HCT116 (cell line): ENCODE measurements around the gene PRB2. TPM values are rescaled to one million over a fixed set of nuclear protein-coding genes. Genes with fewer than 3 reads are reported as not detected.
"Not testable (repeated sequence)": the region's sequence is repeated elsewhere in the genome, so short reads cannot be mapped to it uniquely, and the experiment has no call there.

Experiments
- ATAC-seq: fragments of 200-7000 bp; cut with Tn5 transposase; 2 replicates; pipeline ENCODE4 v1.9.1; 2020; ENCODE audit warnings: mild to moderate bottlenecking, moderate library complexity
- BruUV-seq: library from RNA; stranded (reverse); fragments of 400-500 nt; replicated peaks from 2 replicates; lab custom pipeline; 2021; lab: Mats Ljungman, UMichigan
- CTCF ChIA-PET: fragments of 300-600 bp; sonication (Branson Sonifier 250); formaldehyde crosslinking; loops from one replicate; lab custom pipeline; 2021; ENCODE audit warnings: antibody characterized with exemption; lab: Charles Lee
- POLR2A ChIA-PET: fragments of 300-600, 350-600 bp; sonication (Branson Sonifier 250); formaldehyde crosslinking; loops from one replicate; lab custom pipeline; 2021; ENCODE audit warnings: antibody characterized with exemption; lab: Charles Lee
- RAD21 ChIA-PET, 2 experiments: fragments of 300-600 bp; sonication (Branson Sonifier 250); formaldehyde crosslinking; loops; one replicate each; lab custom pipeline; 2023; ENCODE audit warnings: low total read pairs in 2 of 2; ENCODE audit not compliant: uncharacterized antibody in 2 of 2, unreplicated experiment in 2 of 2, low non-redundant PET in 1 of 2; lab: Charles Lee
- DNase-seq: peaks from one replicate; pipeline ENCODE4 v3.0.0-alpha.2; 2010; ENCODE audit warnings: low read depth, low spot score
- H2AFZ ChIP-seq: fragments of 200-600 bp; shearing (Covaris generic), sonication (generic); 2 replicates; pipeline ENCODE4 v1.6.1; 2017; ENCODE audit warnings: low read depth, mixed run types, mixed read lengths, antibody characterized with exemption, low read length; ENCODE audit not compliant: poor library complexity, severe bottlenecking
- H3K27ac ChIP-seq: 2 replicates; pipeline ENCODE4 v1.5.1; 2012; ENCODE audit warnings: low read depth, low read length
- H3K27me3 ChIP-seq: fragments of 200-600 bp; sonication (generic); 2 replicates; pipeline ENCODE4 v1.6.1; 2016; ENCODE audit warnings: mixed run types, low read length, mixed read lengths; ENCODE audit not compliant: insufficient read depth
- H3K36me3 ChIP-seq, 2 experiments: fragments of 200-500 bp in 1 of 2; fragments of 200-600 bp in 1 of 2; sonication (Bioruptor generic) in 1 of 2; sonication (generic) in 1 of 2; 2 replicates each; pipeline versions ENCODE4 v1.5.1 to v1.6.1; 2014 to 2016; ENCODE audit warnings: low read length in 2 of 2, inconsistent platforms in 1 of 2, mixed read lengths in 1 of 2, mixed run types in 1 of 2; ENCODE audit not compliant: insufficient read depth in 2 of 2, control insufficient read depth in 1 of 2
- H3K4me1 ChIP-seq, 2 experiments: fragments of 200-600 bp in 1 of 2; sonication (generic) in 1 of 2; 2 replicates each; pipeline versions ENCODE4 v1.5.1 to v1.6.1; 2012 to 2017; ENCODE audit warnings: low read length in 2 of 2, inconsistent platforms in 1 of 2, mild to moderate bottlenecking in 1 of 2, mixed read lengths in 1 of 2, mixed run types in 1 of 2, moderate library complexity in 1 of 2; ENCODE audit not compliant: insufficient read depth in 2 of 2, control insufficient read depth in 1 of 2
- H3K4me2 ChIP-seq: fragments of 200-600 bp; sonication (generic); 2 replicates; pipeline ENCODE4 v1.6.1; 2017; ENCODE audit warnings: mixed run types, low read length, mixed read lengths
- H3K4me3 ChIP-seq, 2 experiments: fragments of 200-600 bp in 1 of 2; sonication (generic) in 1 of 2; replicated peaks in 1 of 2; 2 replicates each; pipeline ENCODE4 v1.5.1; 2011 to 2016; ENCODE audit warnings: low read length in 2 of 2, control low read depth in 1 of 2, low read depth in 1 of 2, mild to moderate bottlenecking in 1 of 2, mixed read lengths in 1 of 2, mixed run types in 1 of 2
- H3K79me2 ChIP-seq: fragments of 200-600 bp; sonication (generic); 2 replicates; pipeline ENCODE4 v1.6.1; 2017; ENCODE audit warnings: mild to moderate bottlenecking, mixed run types, low read length, moderate library complexity, mixed read lengths; ENCODE audit not compliant: insufficient read depth
- H3K9ac ChIP-seq: fragments of 200-600 bp; sonication (generic); 2 replicates; pipeline ENCODE4 v1.6.1; 2016; ENCODE audit warnings: low read length, mixed read lengths
- H3K9me2 ChIP-seq: fragments of 200-600 bp; sonication (generic), shearing (Covaris generic); 2 replicates; pipeline ENCODE4 v1.6.1; 2017; ENCODE audit warnings: mixed run types, mild to moderate bottlenecking, moderate library complexity; ENCODE audit not compliant: insufficient read depth
- H3K9me3 ChIP-seq, 2 experiments: fragments of 200-500 bp in 1 of 2; fragments of 200-600 bp in 1 of 2; sonication (Bioruptor generic) in 1 of 2; sonication (generic) in 1 of 2; 2 replicates each; pipeline ENCODE4 v1.6.1; 2014 to 2017; ENCODE audit warnings: low read length in 2 of 2, mixed read lengths in 2 of 2, inconsistent platforms in 1 of 2, low read depth in 1 of 2, mild to moderate bottlenecking in 1 of 2, mixed run types in 1 of 2, moderate library complexity in 1 of 2; ENCODE audit not compliant: control insufficient read depth in 1 of 2, insufficient read depth in 1 of 2
- H4K20me1 ChIP-seq: fragments of 200-600 bp; sonication (generic), shearing (Covaris generic); 2 replicates; pipeline ENCODE4 v1.6.1; 2017; ENCODE audit warnings: mixed run types, mild to moderate bottlenecking, moderate library complexity; ENCODE audit not compliant: insufficient read depth
- EZH2 ChIP-seq: fragments of 200-600 bp; sonication (generic); IDR thresholded peaks from 2 replicates; pipeline ENCODE4 v1.6.1; 2017; ENCODE audit warnings: antibody characterized with exemption, mixed run types
- FOSL1 ChIP-seq: IDR thresholded peaks from 2 replicates; pipeline ENCODE4 v1.6.1; 2012; ENCODE audit warnings: low read depth
- JUND ChIP-seq: IDR thresholded peaks from 2 replicates; pipeline ENCODE4 v1.6.1; 2012
- RAD21 ChIP-seq: IDR thresholded peaks from 2 replicates; pipeline ENCODE4 v1.6.1; 2012; ENCODE audit warnings: low read depth, mild to moderate bottlenecking
- SP1 ChIP-seq: IDR thresholded peaks from 2 replicates; pipeline ENCODE4 v1.6.1; 2012; ENCODE audit warnings: low read depth
- intact Hi-C: fragments of 100-400 bp; cut with micrococcal nuclease; formaldehyde crosslinking; loops from 2 replicates; pipeline ENCODE4 v1.10.0; 2022
- total RNA-seq: library from RNA; stranded (reverse); gene quantifications from one replicate; pipeline ENCODE4 v1.2.1, GENCODE V29; 2021; ENCODE audit not compliant: unreplicated experiment
- TF ChIP-seq, protein P1 (sequence below): IDR thresholded peaks from 2 replicates; pipeline ENCODE4 v1.6.1; 2012

The PRB2 gene
- total RNA-seq, 1 experiment from 2014 or later = not detected

DNA sequence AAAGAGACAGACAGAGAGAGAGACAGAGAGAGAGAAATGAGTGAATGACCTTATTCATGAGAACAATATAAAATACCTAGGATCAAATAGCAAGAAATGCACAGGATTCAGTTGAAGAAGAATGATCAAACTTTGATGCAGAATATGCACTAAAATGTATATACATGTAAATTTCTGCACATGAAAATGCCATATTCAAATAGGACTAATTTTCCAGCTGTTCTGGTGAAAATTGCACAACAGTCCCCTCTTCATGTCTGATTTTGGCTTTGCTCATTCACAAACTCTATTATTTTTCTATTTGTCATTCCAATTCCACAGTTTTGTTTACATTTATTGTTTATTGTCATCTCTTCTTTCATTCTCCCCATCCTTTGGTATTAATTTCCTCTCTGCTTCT lies 34.2 kb downstream of the PRB2 start:
- no peaks in the 10 kb centered on the region for H3K9me2 ChIP-seq
- POLR2A ChIA-PET = no interaction called here
- H2AFZ ChIP-seq = no peak overlapping the region
- no peaks in the 10 kb centered on the region for H3K79me2 ChIP-seq
- no peak for DNase-seq
- H3K9me3 ChIP-seq = no peaks in the 10 kb centered on the region
- TF ChIP-seq EZH2 (no peak), RAD21 (no peak), SP1 (no peak)
- TF ChIP-seq, protein P1, sequence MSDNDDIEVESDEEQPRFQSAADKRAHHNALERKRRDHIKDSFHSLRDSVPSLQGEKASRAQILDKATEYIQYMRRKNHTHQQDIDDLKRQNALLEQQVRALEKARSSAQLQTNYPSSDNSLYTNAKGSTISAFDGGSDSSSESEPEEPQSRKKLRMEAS = no peak
- H3K4me1 ChIP-seq = peaks cover 0 to 5% of the 10 kb centered on the region in 2 experiments; a peak in 2 of 4 replicates
- no peak for ATAC-seq
- BruUV-seq = no TSS peak
- no peak overlapping the region for H3K27ac ChIP-seq
- peaks cover 13% of the 10 kb centered on the region; the same call in 1 of the 2 replicates for H3K27me3 ChIP-seq
- CTCF ChIA-PET = no interaction called here
- H3K36me3 ChIP-seq = no peaks in the 10 kb centered on the region
- no peak overlapping the region for H3K4me2 ChIP-seq
- no peak overlapping the region for H3K9ac ChIP-seq
- no peaks in the 10 kb centered on the region for H4K20me1 ChIP-seq
- no peak overlapping the region for H3K4me3 ChIP-seq
- intact Hi-C loops = loop anchor here (5.0 kb wide), 1 partner anchor 34 kb away; no protein-coding TSS in a partner anchor
- RAD21 ChIA-PET = no interaction called here

DNA sequence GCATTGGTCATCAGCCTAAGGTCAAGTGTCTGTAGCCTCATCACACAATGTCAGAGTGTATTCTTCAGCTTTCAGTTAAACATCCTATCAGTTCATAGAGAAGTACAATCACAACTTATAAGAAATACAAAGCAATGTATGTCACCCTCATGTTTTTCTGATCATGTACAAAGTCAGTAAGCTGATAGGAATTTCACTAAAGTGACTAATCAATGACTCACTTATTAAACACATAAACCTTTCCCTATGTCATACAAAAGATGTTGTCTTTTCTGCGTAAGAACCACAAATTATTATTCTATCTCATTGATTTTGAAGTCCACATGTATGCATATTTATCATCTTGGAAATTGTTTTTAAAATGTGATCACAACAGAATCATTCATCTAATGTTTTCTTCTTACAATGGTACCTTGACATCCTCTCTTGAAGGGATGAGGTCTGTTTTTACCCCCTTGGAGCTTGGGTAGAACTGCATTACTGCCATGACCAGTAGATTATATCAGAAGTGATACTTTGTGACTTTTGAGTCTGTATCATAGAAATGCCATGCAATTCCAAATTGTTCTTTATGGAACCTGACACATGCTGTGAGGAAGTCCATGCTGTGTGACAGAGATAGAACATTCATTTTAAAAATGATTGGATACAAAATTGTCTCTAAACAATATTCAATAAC lies 35.0 kb downstream of the PRB2 start:
- intact Hi-C loops = loop anchor here (5.0 kb wide), 1 partner anchor 33 kb away; no protein-coding TSS in a partner anchor
- not testable (repeated sequence) for H3K4me2 ChIP-seq, H2AFZ ChIP-seq, H3K9ac ChIP-seq, H3K4me1 ChIP-seq, DNase-seq, H3K9me2 ChIP-seq, H3K27ac ChIP-seq, H4K20me1 ChIP-seq, H3K4me3 ChIP-seq, H3K9me3 ChIP-seq
- peaks cover 13% of the 10 kb centered on the region; the same call in 1 of the 2 replicates for H3K27me3 ChIP-seq
- TF ChIP-seq JUND (0 out of 2 replicates have a peak, but pooled peaks have one; percentile 11), FOSL1 (peak; percentile 54)
- TF ChIP-seq, all 23 proteins: peak for 2; not testable (repeated sequence) for 21
- H3K79me2 ChIP-seq, ATAC-seq, H3K36me3 ChIP-seq, RAD21 ChIA-PET, POLR2A ChIA-PET, CTCF ChIA-PET, BruUV-seq: not testable (repeated sequence)

DNA sequence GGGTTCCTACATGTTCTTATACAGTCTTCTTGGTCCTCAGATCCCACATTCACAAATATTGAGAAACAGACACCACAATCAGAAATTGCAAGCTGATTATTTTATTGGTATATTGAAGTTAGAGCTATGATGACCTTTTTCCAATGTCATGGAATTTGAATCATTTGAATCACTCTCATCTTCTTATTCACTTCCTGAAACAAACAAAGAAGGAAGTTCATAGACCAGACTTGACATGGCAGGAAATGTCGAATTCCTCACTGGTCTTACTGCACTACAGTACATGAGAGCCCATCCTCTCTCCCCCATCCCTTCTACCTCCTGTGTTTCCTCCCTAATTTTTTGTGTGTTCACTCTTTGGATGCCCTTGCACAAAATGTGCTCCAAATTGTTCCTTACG lies 43.6 kb downstream of the PRB2 start:
- intact Hi-C loops, ATAC-seq, BruUV-seq, RAD21 ChIA-PET, DNase-seq, H3K9me3 ChIP-seq, H3K4me3 ChIP-seq, CTCF ChIA-PET, H3K4me2 ChIP-seq, H3K4me1 ChIP-seq, POLR2A ChIA-PET, H3K36me3 ChIP-seq, H3K27ac ChIP-seq, H4K20me1 ChIP-seq, H3K9ac ChIP-seq, H3K9me2 ChIP-seq, H3K79me2 ChIP-seq, H2AFZ ChIP-seq: not testable (repeated sequence)
- H3K27me3 ChIP-seq = peaks cover 37% of the 10 kb centered on the region
